SK-N-SH (cell line): ENCODE results near the gene USP12. TPM values are rescaled to one million over a fixed set of nuclear protein-coding genes. Genes with fewer than 3 reads are reported as not detected.

ENCODE experiments used
- CTCF ChIA-PET: fragments of 300-600, 350-600 bp; formaldehyde crosslinking; extraction: SDS; loops from one replicate; lab custom pipeline; 2021; lab: Yijun Ruan, JAX
- POLR2A ChIA-PET: fragments of 350-600 bp; sonication (Branson Sonifier 250); formaldehyde crosslinking; extraction: SDS; loops from one replicate; lab custom pipeline; 2020; ENCODE audit warnings: antibody characterized with exemption, inconsistent platforms; lab: Yijun Ruan, JAX
- DNase-seq: peaks from one replicate; pipeline ENCODE4 v3.0.0; 2012
- H2AFZ ChIP-seq: fragments of 200-600 bp; sonication (generic); 2 replicates; pipeline ENCODE4 v1.8.1; 2016; ENCODE audit warnings: antibody characterized with exemption, mild to moderate bottlenecking, low read depth
- H3F3A ChIP-seq: fragments of 200-600 bp; sonication (generic); replicated peaks from 2 replicates; pipeline ENCODE3; 2016; ENCODE audit warnings: antibody characterized with exemption, mild to moderate bottlenecking; ENCODE audit not compliant: insufficient read depth
- H3K27ac ChIP-seq, 2 experiments: fragments of 200-500 bp in 1 of 2; fragments of 200-600 bp in 1 of 2; sonication (Bioruptor generic) in 1 of 2; sonication (generic), shearing (Covaris generic) in 1 of 2; 2 replicates each; pipeline versions ENCODE4 v1.5.1 to v1.6.1; 2014 to 2016; ENCODE audit warnings: low read depth in 2 of 2, inconsistent platforms in 1 of 2, low read length in 1 of 2, mild to moderate bottlenecking in 1 of 2, mixed read lengths in 1 of 2
- H3K27me3 ChIP-seq: fragments of 200-600 bp; sonication (generic), shearing (Covaris generic); 2 replicates; pipeline ENCODE4 v1.6.1; 2016; ENCODE audit warnings: mixed run types; ENCODE audit not compliant: insufficient read depth
- H3K36me3 ChIP-seq, 2 experiments: fragments of 200-500 bp in 1 of 2; fragments of 200-600 bp in 1 of 2; sonication (Bioruptor generic) in 1 of 2; sonication (generic) in 1 of 2; replicated peaks in 1 of 2; 2 replicates each; pipeline versions ENCODE3 to v1.5.1; 2014 to 2016; ENCODE audit warnings: low read length in 1 of 2, mild to moderate bottlenecking in 1 of 2; ENCODE audit not compliant: insufficient read depth in 2 of 2, control insufficient read depth in 1 of 2
- H3K4me1 ChIP-seq, 2 experiments: fragments of 200-500 bp in 1 of 2; fragments of 200-600 bp in 1 of 2; sonication (Bioruptor generic) in 1 of 2; sonication (generic), shearing (Covaris generic) in 1 of 2; 2 replicates each; pipeline versions ENCODE4 v1.5.1 to v1.6.1; 2014 to 2016; ENCODE audit warnings: low read depth in 1 of 2, low read length in 1 of 2, mixed run types in 1 of 2; ENCODE audit not compliant: insufficient read depth in 2 of 2, control insufficient read depth in 1 of 2
- H3K4me2 ChIP-seq: fragments of 200-600 bp; sonication (generic), shearing (Covaris generic); 2 replicates; pipeline ENCODE4 v1.6.1; 2017; ENCODE audit warnings: mixed run types
- H3K4me3 ChIP-seq, 2 experiments: fragments of 200-500 bp in 1 of 2; fragments of 200-600 bp in 1 of 2; sonication (Bioruptor generic) in 1 of 2; sonication (generic), shearing (Covaris generic) in 1 of 2; 2 replicates each; pipeline versions ENCODE4 v1.5.1 to v1.8.1; 2014 to 2016; ENCODE audit warnings: low read depth in 2 of 2, inconsistent platforms in 1 of 2, low read length in 1 of 2, mild to moderate bottlenecking in 1 of 2, mixed read lengths in 1 of 2, moderate library complexity in 1 of 2
- H3K79me2 ChIP-seq: fragments of 200-600 bp; sonication (generic); 2 replicates; pipeline ENCODE4 v1.8.1; 2017; ENCODE audit warnings: mild to moderate bottlenecking; ENCODE audit not compliant: insufficient read depth
- H3K9ac ChIP-seq: fragments of 200-600 bp; sonication (generic); 2 replicates; pipeline ENCODE4 v1.6.1; 2017; ENCODE audit warnings: mixed run types
- H3K9me2 ChIP-seq: fragments of 200-600 bp; sonication (generic); 2 replicates; pipeline ENCODE4 v1.6.1; 2017; ENCODE audit warnings: mixed run types
- H3K9me3 ChIP-seq: fragments of 200-600 bp; sonication (generic); 2 replicates; pipeline ENCODE4 v1.6.1; 2017; ENCODE audit warnings: mixed run types, mild to moderate bottlenecking, moderate library complexity
- H4K20me1 ChIP-seq: fragments of 200-600 bp; sonication (generic); 2 replicates; pipeline ENCODE4 v1.6.1; 2017; ENCODE audit warnings: mild to moderate bottlenecking, mixed run types; ENCODE audit not compliant: insufficient read depth
- ELF1 ChIP-seq: IDR thresholded peaks from 2 replicates; pipeline ENCODE4 v1.4.0; 2012
- FOSL2 ChIP-seq: IDR thresholded peaks from 2 replicates; pipeline ENCODE4 v1.4.0; 2012; ENCODE audit warnings: low read depth, mild to moderate bottlenecking, moderate library complexity, borderline replicate concordance
- GATA2 ChIP-seq: sonication (generic); formaldehyde crosslinking; IDR thresholded peaks from 2 replicates; pipeline ENCODE4 v1.5.0; 2020; ENCODE audit warnings: mild to moderate bottlenecking, missing genetic modification reagents
- RAD21 ChIP-seq: IDR thresholded peaks from 2 replicates; pipeline ENCODE4 v1.6.1; 2012; ENCODE audit warnings: mild to moderate bottlenecking, low read length
- RFX5 ChIP-seq: IDR thresholded peaks from 2 replicates; pipeline ENCODE4 v1.6.1; 2012; ENCODE audit warnings: mild to moderate bottlenecking, improper control_type of control experiment, low read length
- RXRA ChIP-seq: IDR thresholded peaks from 2 replicates; pipeline ENCODE4 v1.4.0; 2012; ENCODE audit warnings: low read depth, mild to moderate bottlenecking, borderline replicate concordance
- YY1 ChIP-seq: IDR thresholded peaks from 2 replicates; pipeline ENCODE4 v1.4.0; 2012; ENCODE audit warnings: low read depth, mild to moderate bottlenecking
- WGBS: methylation state at CpG from one replicate; pipeline ENCODE4 v1.1.6; 2017; ENCODE audit warnings: low lambda C conversion rate; 5-methylcytosine and 5-hydroxymethylcytosine counted together
- polyA plus RNA-seq, 3 experiments: library from polyadenylated mRNA; depleted of rRNA; stranded (reverse); fragments of >200 nt; gene quantifications; 2 replicates each; pipeline ENCODE4 v1.2.3, GENCODE V29; 2012
- TF ChIP-seq, protein P1 (sequence below): fragments of 150-350 bp; IDR thresholded peaks from 2 replicates; pipeline ENCODE4 v1.6.1; 2016; ENCODE audit warnings: mild to moderate bottlenecking, low read depth, low read length
- TF ChIP-seq, protein P2 (sequence below): IDR thresholded peaks from 2 replicates; pipeline ENCODE4 v1.4.0; 2012; ENCODE audit warnings: low read depth, borderline replicate concordance
- TF ChIP-seq, protein P3 (sequence below): IDR thresholded peaks from 2 replicates; pipeline ENCODE4 v1.4.0; 2012; ENCODE audit warnings: low read depth, borderline replicate concordance

Gene USP12
- polyA plus RNA-seq, 1 of the 3 experiments (the other 2 are of a cell fraction) = 5.0 TPM

DNA sequence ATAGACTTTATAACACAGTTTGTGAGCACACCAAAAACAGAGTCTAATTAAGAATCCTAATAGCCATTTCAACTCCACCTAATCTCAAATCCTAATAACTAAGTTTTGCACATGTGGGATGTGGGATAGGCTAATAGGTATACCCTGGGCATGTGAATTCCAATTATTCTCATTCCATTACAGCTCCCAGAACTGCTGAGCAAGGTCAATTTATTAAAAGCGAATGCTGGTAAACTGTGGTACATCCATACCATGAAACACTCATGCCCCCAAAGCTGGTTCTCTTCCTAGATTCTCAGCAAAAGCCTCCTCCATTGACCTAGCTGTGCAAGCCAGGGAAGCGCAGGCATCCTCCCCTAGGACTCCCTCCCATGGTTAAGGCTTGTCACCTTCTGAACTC lies 113.8 kb downstream of the USP12 start:
- H3K36me3 ChIP-seq = no peaks in the 10 kb centered on the region
- H3K9me3 ChIP-seq = no peaks in the 10 kb centered on the region
- H3K9me2 ChIP-seq = no peaks in the 10 kb centered on the region
- H3K27ac ChIP-seq = no peak overlapping the region
- DNase-seq = no peak
- H3F3A ChIP-seq = peaks cover 6% of the 10 kb centered on the region
- no peak overlapping the region for H3K9ac ChIP-seq
- no peak overlapping the region for H3K4me3 ChIP-seq
- TF ChIP-seq YY1 (no peak), RAD21 (no peak), RFX5 (no peak), ELF1 (no peak)
- TF ChIP-seq, protein P1, sequence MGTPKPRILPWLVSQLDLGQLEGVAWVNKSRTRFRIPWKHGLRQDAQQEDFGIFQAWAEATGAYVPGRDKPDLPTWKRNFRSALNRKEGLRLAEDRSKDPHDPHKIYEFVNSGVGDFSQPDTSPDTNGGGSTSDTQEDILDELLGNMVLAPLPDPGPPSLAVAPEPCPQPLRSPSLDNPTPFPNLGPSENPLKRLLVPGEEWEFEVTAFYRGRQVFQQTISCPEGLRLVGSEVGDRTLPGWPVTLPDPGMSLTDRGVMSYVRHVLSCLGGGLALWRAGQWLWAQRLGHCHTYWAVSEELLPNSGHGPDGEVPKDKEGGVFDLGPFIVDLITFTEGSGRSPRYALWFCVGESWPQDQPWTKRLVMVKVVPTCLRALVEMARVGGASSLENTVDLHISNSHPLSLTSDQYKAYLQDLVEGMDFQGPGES = no peak
- TF ChIP-seq, protein P2, sequence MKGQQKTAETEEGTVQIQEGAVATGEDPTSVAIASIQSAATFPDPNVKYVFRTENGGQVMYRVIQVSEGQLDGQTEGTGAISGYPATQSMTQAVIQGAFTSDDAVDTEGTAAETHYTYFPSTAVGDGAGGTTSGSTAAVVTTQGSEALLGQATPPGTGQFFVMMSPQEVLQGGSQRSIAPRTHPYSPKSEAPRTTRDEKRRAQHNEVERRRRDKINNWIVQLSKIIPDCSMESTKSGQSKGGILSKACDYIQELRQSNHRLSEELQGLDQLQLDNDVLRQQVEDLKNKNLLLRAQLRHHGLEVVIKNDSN = no peak
- no peak overlapping the region for H3K4me2 ChIP-seq
- no peak overlapping the region for H2AFZ ChIP-seq
- CTCF ChIA-PET = no interaction called here
- H3K4me1 ChIP-seq = peaks cover 7 to 19% of the 10 kb centered on the region in 2 experiments; a peak in 1 of 4 replicates
- no peaks in the 10 kb centered on the region for H4K20me1 ChIP-seq
- H3K79me2 ChIP-seq = no peaks in the 10 kb centered on the region
- WGBS = 84% methylated on average over 2 of the region's 2 CpGs
- POLR2A ChIA-PET = no interaction called here
- H3K27me3 ChIP-seq = no peaks in the 10 kb centered on the region

DNA sequence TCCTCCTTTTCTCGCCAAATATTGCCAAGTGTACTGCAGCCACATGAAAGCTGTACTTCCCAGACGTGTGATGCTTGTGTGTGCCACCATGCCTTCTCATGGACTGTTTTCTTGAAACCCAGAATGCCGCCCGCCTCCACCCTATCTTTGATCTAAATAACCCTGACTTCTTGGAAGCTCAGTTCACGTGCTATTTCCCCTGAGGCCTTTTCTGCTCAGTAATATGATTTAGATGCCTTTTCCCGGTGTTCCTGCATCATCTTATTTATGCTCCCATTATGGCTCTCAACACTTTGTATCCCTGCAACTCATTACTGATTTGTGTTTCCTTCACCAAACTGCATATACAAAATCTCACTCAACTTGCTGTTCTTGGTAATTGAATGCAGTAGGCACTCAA lies 116.1 kb downstream of the USP12 start:
- Histone ChIP-seq H3K27me3 (no peaks in the 10 kb centered on the region), H2AFZ (no peak overlapping the region), H3K9me3 (no peaks in the 10 kb centered on the region), H3F3A (peaks cover 6% of the 10 kb centered on the region), H3K79me2 (no peaks in the 10 kb centered on the region), H3K4me2 (no peak overlapping the region), H3K36me3 (no peaks in the 10 kb centered on the region), H3K9ac (no peak overlapping the region), H3K4me1 (peaks cover 7 to 20% of the 10 kb centered on the region in 2 experiments; a peak in 1 of 4 replicates), H4K20me1 (no peaks in the 10 kb centered on the region), H3K4me3 (no peak overlapping the region), H3K27ac (no peak overlapping the region), H3K9me2 (no peaks in the 10 kb centered on the region)
- 89% methylated on average over 6 of the region's 6 CpGs for WGBS
- TF ChIP-seq RAD21 (no peak), GATA2 (CRISPR knock-in tag) (no peak), FOSL2 (no peak), RXRA (no peak)
- TF ChIP-seq, protein P3, sequence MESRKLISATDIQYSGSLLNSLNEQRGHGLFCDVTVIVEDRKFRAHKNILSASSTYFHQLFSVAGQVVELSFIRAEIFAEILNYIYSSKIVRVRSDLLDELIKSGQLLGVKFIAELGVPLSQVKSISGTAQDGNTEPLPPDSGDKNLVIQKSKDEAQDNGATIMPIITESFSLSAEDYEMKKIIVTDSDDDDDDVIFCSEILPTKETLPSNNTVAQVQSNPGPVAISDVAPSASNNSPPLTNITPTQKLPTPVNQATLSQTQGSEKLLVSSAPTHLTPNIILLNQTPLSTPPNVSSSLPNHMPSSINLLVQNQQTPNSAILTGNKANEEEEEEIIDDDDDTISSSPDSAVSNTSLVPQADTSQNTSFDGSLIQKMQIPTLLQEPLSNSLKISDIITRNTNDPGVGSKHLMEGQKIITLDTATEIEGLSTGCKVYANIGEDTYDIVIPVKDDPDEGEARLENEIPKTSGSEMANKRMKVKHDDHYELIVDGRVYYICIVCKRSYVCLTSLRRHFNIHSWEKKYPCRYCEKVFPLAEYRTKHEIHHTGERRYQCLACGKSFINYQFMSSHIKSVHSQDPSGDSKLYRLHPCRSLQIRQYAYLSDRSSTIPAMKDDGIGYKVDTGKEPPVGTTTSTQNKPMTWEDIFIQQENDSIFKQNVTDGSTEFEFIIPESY = no peak
- CTCF ChIA-PET = interaction anchor here (1.3 kb wide), 1 partner anchor 70 kb away, joined by 4 read pairs; no protein-coding TSS in a partner anchor
- DNase-seq = no peak
- POLR2A ChIA-PET = no interaction called here
